Measurements from ENCODE around the gene CUL2.

The CUL2 gene

GRCh38 chr10:34959321-34959720 is 130.8 kb downstream of the CUL2 start:
- intact Hi-C loops (cut with DNase I) = no loop called here
- DNase-seq = no peak
